ENCODE measurements around the gene FAM217A.

FAM217A gene

GRCh38 chr6:4021133-4021853, 57.6 kb downstream of the FAM217A start:
- DNase-seq: peak; percentile 85

GRCh38 chr6:4020822-4021132, 58.2 kb downstream of the FAM217A start:
- no peak for DNase-seq

GRCh38 chr6:4018924-4019236, 60.1 kb downstream of the FAM217A start:
- no peak for DNase-seq
